AML-193 (cell line): ENCODE data around the gene CPNE9.

ENCODE experiments used
- DNase-seq, 2 experiments: peaks; one replicate each; lab custom pipeline; 2025; lab: John Stamatoyannopoulos, UW

CPNE9 gene

GRCh38 chr3:9686703-9687102 lies 16.9 kb upstream of the CPNE9 start:
- DNase-seq = no peak

- no peak for DNase-seq
These were observed 16.1 kb upstream of the CPNE9 start for GRCh38 chr3:9687514-9687913.

- DNase-seq = no peak
These were observed 14.7 kb upstream of the CPNE9 start for GRCh38 chr3:9688961-9689360.

- no peak for DNase-seq
These were observed 13.9 kb upstream of the CPNE9 start for GRCh38 chr3:9689757-9690156.

- no peak for DNase-seq
These were observed 12.9 kb upstream of the CPNE9 start for GRCh38 chr3:9690451-9691450.

- DNase-seq = no peak
These were observed 12.0 kb upstream of the CPNE9 start for GRCh38 chr3:9691636-9692035.

- DNase-seq = no peak
These were observed 11.2 kb upstream of the CPNE9 start for GRCh38 chr3:9692416-9692815.

- no peak for DNase-seq
These were observed 8.3 kb upstream of the CPNE9 start for GRCh38 chr3:9695345-9695744.

- DNase-seq = no peak
These were observed 7.9 kb upstream of the CPNE9 start for GRCh38 chr3:9695746-9696145.

- DNase-seq = no peak
These were observed 7.0 kb upstream of the CPNE9 start for GRCh38 chr3:9696480-9697220.

- DNase-seq = no peak
These were observed 5.7 kb upstream of the CPNE9 start for GRCh38 chr3:9697892-9698291.

- no peak for DNase-seq
These were observed 5.3 kb upstream of the CPNE9 start for GRCh38 chr3:9698293-9698692.

- DNase-seq = no peak
These were observed 3.1 kb upstream of the CPNE9 start for GRCh38 chr3:9700536-9700935.

- no peak for DNase-seq
These were observed 2.6 kb upstream of the CPNE9 start for GRCh38 chr3:9701006-9701405.

- DNase-seq = no peak
These were observed 1.9 kb upstream of the CPNE9 start for GRCh38 chr3:9701711-9702110.

- no peak for DNase-seq
These were observed 393 bp upstream of the CPNE9 start for GRCh38 chr3:9703240-9703639.

- DNase-seq = no peak
These were observed 1.0 kb downstream of the CPNE9 start for GRCh38 chr3:9704347-9705322.

GRCh38 chr3:9710174-9710739 lies 6.6 kb downstream of the CPNE9 start:
- no peak for DNase-seq

GRCh38 chr3:9712415-9712814 lies 8.8 kb downstream of the CPNE9 start:
- DNase-seq = no peak

GRCh38 chr3:9713142-9713541 lies 9.5 kb downstream of the CPNE9 start:
- no peak for DNase-seq

GRCh38 chr3:9715136-9715535 lies 11.5 kb downstream of the CPNE9 start:
- no peak for DNase-seq
